Islet precursor cell (in vitro differentiated cells): ENCODE data around the gene PRKAB1.
"Not testable (repeated sequence)": the region's sequence is repeated elsewhere in the genome, so short reads cannot be mapped to it uniquely, and the experiment has no call there.

Experiments used
- DNase-seq: peaks from one replicate; pipeline ENCODE4 v3.0.0-alpha.2; 2018

Gene PRKAB1

GRCh38 chr12:119667577-119668323 lies at the start of gene PRKAB1:
Gene PRKAB1 (plus strand): TSS chr12:119668133. CDS start chr12:119668245, 112 bp downstream.
- peak; percentile 100 for DNase-seq

GRCh38 chr12:119618328-119618896 lies 49.5 kb upstream of the PRKAB1 start:
- peak; percentile 18 for DNase-seq

- no peak for DNase-seq
These were observed 47.4 kb upstream of the PRKAB1 start for GRCh38 chr12:119620490-119620889.

GRCh38 chr12:119621878-119622277 lies 46.1 kb upstream of the PRKAB1 start:
- no peak for DNase-seq

GRCh38 chr12:119624966-119625365 lies 43.0 kb upstream of the PRKAB1 start:
- no peak for DNase-seq

GRCh38 chr12:119627019-119627643 lies 40.8 kb upstream of the PRKAB1 start:
- no peak for DNase-seq

- DNase-seq: peak; percentile 20
These were observed 40.2 kb upstream of the PRKAB1 start for GRCh38 chr12:119627686-119628085.

- DNase-seq: peak; percentile 32
These were observed 37.6 kb upstream of the PRKAB1 start for GRCh38 chr12:119630223-119630780.

GRCh38 chr12:119630962-119631550 lies 36.9 kb upstream of the PRKAB1 start:
- peak; percentile 29 for DNase-seq

- DNase-seq: peak; percentile 66
These were observed 35.8 kb upstream of the PRKAB1 start for GRCh38 chr12:119631930-119632678.

GRCh38 chr12:119634743-119635142 lies 33.2 kb upstream of the PRKAB1 start:
- peak; percentile 23 for DNase-seq

GRCh38 chr12:119642986-119643385 lies 24.9 kb upstream of the PRKAB1 start:
- DNase-seq: peak; percentile 42

GRCh38 chr12:119644930-119645329 lies 23.0 kb upstream of the PRKAB1 start:
- peak; percentile 28 for DNase-seq

- DNase-seq: peak; percentile 42
These were observed 22.3 kb upstream of the PRKAB1 start for GRCh38 chr12:119645535-119646059.

- DNase-seq: no peak
These were observed 18.6 kb upstream of the PRKAB1 start for GRCh38 chr12:119649202-119649808.

GRCh38 chr12:119652665-119653064 lies 15.3 kb upstream of the PRKAB1 start:
- DNase-seq: no peak

- not testable (repeated sequence) for DNase-seq
These were observed 10.9 kb upstream of the PRKAB1 start for GRCh38 chr12:119657001-119657400.

GRCh38 chr12:119658166-119658565 lies 9.8 kb upstream of the PRKAB1 start:
- not testable (repeated sequence) for DNase-seq

GRCh38 chr12:119659289-119659897 lies 8.5 kb upstream of the PRKAB1 start:
- DNase-seq: no peak

GRCh38 chr12:119660076-119660475 lies 7.9 kb upstream of the PRKAB1 start:
- no peak for DNase-seq

GRCh38 chr12:119661882-119662281 lies 6.1 kb upstream of the PRKAB1 start:
- DNase-seq: no peak
